ENCODE data around the gene CYP1A2.

CYP1A2 gene

GRCh38 chr15:74801311-74801997 is 52.8 kb downstream of the CYP1A2 start:
- in situ Hi-C loops (cut with HindIII; ENCODE audit: low sequenced_read_pairs), result no loop called here

- in situ Hi-C loops (cut with HindIII; ENCODE audit: low sequenced_read_pairs), result no loop called here
Measured at GRCh38 chr15:74802290-74802689, 53.6 kb downstream of the CYP1A2 start.

- in situ Hi-C loops (cut with HindIII; ENCODE audit: low sequenced_read_pairs), result no loop called here
Measured at GRCh38 chr15:74802862-74803447, 54.3 kb downstream of the CYP1A2 start.

- in situ Hi-C loops (cut with HindIII; ENCODE audit: low sequenced_read_pairs), result no loop called here
Measured at GRCh38 chr15:74804935-74805334, 56.3 kb downstream of the CYP1A2 start.
